ENCODE results near the gene CPA1. TPM values are rescaled to one million over a fixed set of nuclear protein-coding genes. Genes with fewer than 3 reads are reported as not detected.

The CPA1 gene
- total RNA-seq, 1 donor from 2014 or later = not detected

DNA sequence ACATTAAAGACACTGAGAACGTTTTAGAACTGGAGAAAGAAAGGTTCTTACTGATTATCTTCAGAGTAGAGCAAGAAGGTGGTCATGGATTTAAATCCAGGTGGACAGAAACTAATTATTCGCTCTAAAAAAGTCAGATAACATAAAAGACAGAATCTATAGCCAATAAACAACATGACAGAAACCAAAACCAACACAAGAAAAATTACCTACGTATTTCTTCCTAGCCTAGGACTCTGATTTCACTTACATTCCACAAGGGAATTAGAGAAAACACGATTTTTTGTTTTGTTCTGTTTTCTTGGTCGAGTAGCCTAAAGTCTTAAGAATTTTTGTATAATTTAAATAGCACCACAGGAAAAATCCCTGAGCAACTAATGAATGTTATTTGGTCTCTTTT is 15.1 kb downstream of the CPA1 start:
- TF ChIP-seq, protein P1, sequence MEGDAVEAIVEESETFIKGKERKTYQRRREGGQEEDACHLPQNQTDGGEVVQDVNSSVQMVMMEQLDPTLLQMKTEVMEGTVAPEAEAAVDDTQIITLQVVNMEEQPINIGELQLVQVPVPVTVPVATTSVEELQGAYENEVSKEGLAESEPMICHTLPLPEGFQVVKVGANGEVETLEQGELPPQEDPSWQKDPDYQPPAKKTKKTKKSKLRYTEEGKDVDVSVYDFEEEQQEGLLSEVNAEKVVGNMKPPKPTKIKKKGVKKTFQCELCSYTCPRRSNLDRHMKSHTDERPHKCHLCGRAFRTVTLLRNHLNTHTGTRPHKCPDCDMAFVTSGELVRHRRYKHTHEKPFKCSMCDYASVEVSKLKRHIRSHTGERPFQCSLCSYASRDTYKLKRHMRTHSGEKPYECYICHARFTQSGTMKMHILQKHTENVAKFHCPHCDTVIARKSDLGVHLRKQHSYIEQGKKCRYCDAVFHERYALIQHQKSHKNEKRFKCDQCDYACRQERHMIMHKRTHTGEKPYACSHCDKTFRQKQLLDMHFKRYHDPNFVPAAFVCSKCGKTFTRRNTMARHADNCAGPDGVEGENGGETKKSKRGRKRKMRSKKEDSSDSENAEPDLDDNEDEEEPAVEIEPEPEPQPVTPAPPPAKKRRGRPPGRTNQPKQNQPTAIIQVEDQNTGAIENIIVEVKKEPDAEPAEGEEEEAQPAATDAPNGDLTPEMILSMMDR (conservative IDR thresholded peaks at IDR 0.05; ENCODE audit: low read depth, low read length) = no peak
- H3K4me3 ChIP-seq (ENCODE audit: low read depth, low read length) = no peak overlapping the region
- DNase-seq (ENCODE audit: low read depth) = no peak

DNA sequence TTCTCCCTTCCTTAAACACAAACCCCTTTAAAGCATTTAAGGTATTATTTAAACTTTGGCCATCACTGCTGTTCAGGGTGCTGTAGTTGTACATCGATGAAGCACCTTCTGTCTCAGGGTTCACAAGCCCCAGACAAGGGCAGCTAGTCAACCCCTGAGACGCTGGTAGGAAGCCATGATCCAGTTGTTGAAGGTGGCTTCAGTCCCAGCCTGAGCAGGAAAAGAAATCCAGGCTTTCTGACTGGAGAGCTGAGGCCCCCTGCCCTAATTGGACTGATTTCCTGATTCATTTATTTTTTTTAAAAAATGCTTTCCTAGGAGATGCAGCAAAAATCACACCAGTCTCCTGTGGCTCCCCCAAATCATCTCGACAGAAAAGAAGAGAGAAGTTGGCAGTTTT is 15.8 kb downstream of the CPA1 start:
- TF ChIP-seq, protein P1 (conservative IDR thresholded peaks at IDR 0.05; ENCODE audit: low read depth, low read length) = no peak
- H3K4me3 ChIP-seq (ENCODE audit: low read depth, low read length) = no peak overlapping the region
- DNase-seq (ENCODE audit: low read depth) = no peak

DNA sequence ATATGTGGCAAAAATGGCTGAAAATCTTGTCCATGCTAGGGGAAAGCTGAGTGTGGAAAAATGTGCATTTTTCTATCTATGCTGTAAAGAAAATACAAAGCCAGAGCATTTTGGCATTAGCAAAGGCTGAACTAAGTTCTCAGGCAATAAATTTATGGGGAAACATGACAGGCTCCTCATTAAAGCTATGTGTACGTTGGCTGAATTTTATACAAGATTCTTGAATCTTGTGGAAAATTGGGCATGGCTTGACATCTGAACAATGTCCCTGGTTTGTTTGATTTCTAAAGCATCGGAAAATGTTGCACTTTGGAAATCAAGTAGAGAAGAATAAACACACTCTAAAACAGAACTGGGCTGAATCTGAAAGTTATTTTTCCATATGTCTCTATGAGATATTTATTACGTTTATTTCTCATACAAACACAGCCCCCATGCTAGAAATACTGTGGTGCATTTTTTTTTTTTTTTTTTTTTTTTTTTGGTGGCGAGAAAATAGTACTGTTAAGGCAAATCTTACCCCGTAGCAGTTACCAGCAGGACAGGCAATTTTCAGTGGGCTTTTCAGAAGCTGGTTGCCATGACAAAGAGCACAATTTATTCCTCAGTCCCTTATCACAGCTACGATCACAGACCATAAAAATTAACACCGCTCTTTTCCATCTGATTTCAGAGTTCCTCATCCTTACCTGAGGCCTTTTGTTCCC is 16.9 kb downstream of the CPA1 start:
- DNase-seq (ENCODE audit: low read depth) = no peak
- no peak overlapping the region for H3K4me3 ChIP-seq (ENCODE audit: low read depth, low read length)
- TF ChIP-seq, protein P1 (conservative IDR thresholded peaks at IDR 0.05; ENCODE audit: low read depth, low read length) = no peak

DNA sequence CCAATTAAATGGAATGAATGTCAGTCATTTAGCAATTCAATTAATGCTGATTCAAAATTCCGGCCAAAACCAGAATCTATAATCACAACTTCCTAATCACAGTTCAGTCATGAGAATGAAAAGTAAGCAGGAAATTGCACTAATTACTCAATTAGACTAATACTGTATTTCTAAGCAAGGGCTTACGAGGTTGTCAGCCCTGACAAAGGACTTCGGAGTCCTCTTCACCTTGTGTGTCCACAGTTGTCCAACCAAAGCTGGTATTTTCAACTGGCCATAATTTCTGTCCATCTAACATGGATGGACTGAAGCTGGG is 17.4 kb downstream of the CPA1 start:
- TF ChIP-seq, protein P1 (conservative IDR thresholded peaks at IDR 0.05; ENCODE audit: low read depth, low read length) = no peak
- no peak for DNase-seq (ENCODE audit: low read depth)

DNA sequence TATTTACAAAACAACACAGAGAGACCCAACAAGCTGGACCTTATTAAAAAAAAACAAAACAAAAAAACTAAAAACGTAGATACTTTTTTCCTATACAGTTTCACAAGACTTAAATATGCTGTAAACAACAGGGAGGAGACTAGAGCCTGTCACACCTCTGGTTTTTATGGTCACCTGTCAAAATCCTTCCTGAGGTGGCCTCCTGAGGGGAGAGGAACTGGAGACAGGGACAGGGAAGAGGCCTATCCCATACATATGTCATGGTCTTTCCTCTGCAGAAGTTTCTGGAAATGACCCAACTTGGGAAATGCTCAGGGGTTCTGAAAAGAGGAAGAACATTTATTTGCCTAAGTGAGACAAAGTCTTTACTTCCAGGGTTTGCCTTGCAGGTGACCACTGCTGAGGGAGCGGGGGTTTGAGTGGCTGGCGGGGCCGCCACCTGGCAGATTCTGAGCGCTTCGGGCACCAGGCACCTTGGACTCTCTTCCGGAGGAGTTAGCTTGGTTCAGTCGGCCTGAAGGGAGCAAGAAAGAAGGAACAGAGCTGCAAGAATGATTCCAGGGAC is 18.3 kb downstream of the CPA1 start:
- no peak for DNase-seq (ENCODE audit: low read depth)
- TF ChIP-seq, protein P1 (conservative IDR thresholded peaks at IDR 0.05; ENCODE audit: low read depth, low read length) = no peak
- no peak overlapping the region for H3K4me3 ChIP-seq (ENCODE audit: low read depth, low read length)

More for the DNA sequence above, 17.4 kb downstream of the CPA1 start:
- no peak overlapping the region for H3K4me3 ChIP-seq (ENCODE audit: low read depth, low read length)

DNA sequence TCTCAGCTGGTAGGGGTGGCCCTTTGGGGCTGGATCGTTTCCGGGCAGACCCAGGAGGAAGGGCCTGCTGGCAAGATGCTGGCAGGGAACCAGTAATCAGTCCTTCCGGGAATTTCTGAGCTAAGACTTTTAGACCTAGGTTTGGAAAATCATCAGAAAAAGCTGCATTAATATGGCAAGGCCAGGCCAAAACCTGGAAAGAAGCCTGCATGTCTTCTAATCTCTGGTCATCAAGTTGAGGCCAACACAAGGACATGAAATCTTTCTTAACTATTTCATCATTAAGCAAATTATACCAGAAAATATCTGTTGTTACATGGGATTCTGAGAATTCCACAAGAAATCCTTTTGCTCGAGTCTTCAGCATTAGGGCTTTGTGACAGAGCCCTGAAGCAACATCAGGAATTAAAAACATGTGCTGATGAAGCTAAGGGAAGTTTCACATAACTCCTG is 19.9 kb downstream of the CPA1 start:
- TF ChIP-seq, protein P1 (conservative IDR thresholded peaks at IDR 0.05; ENCODE audit: low read depth, low read length) = no peak
- H3K4me3 ChIP-seq (ENCODE audit: low read depth, low read length) = no peak overlapping the region
- DNase-seq (ENCODE audit: low read depth) = no peak

DNA sequence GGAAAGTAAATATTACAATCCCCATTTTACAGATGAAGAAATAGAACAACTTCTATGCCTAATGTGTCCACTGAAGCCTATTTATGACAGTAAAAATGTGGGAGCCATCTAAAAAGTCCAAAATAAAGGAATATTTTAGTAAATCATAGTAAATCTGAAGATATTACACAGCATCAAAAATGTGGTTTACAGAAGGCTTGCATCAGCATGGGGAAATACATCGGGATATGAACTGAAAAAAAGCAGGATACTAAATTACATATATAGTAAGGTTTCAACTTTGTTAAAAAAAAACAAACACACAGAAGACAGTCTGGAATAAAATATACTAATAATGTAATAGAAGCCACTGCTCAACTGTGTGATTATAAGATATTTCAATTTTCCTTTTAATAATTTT is 20.8 kb downstream of the CPA1 start:
- TF ChIP-seq, protein P1 (conservative IDR thresholded peaks at IDR 0.05; ENCODE audit: low read depth, low read length) = no peak
- no peak overlapping the region for H3K4me3 ChIP-seq (ENCODE audit: low read depth, low read length)

More for the DNA sequence above, 20.8 kb downstream of the CPA1 start:
- no peak for DNase-seq (ENCODE audit: low read depth)

Measured in epithelial cell of proximal tubule (primary cell).